Measurements from ENCODE around the gene MTMR12. TPM values are rescaled to one million over a fixed set of nuclear protein-coding genes. Genes with fewer than 3 reads are reported as not detected.

MTMR12 gene
- polyA plus RNA-seq, 1 donor (not counting 4 experiments of a cell fraction or from before 2014, with no cell fraction given), result 17.1 TPM

DNA sequence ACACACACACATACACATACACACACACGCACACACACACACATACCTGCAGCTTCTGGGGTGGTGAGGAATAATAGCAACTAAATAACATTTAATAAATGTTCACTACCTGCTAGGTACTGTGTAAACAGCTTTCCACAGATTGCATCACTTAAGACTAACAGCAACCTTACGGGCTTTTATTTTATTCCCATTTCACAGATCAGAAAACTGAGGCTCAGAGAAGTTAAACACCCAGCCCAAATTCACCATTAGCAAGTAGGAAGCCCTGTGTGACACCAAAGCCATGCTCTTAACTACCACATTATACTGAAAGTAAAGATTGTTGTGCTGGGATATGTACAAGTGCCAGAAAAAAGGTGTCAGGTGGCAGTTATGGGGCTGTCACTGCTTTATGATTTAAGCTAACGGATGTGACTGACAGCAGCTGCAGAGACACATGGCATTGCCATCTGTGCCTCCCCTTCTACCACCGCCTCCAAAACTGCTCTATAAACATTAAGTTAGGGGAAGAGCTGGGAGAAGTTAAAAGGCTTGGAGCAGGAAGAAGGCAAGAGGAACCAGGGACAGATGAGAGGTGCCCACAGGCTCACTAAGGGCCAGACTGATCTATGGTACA is 13.6 kb downstream of the MTMR12 start:
- H3K4me2 ChIP-seq (ENCODE audit: control insufficient read depth, extremely low read depth, insufficient read depth, low read depth, low read length), result no peak overlapping the region
- H3K9me3 ChIP-seq (ENCODE audit: control insufficient read depth, low read depth, low read length), result no peaks in the 10 kb centered on the region
- TF ChIP-seq EZH2 (IDR thresholded peaks at IDR 0.05; ENCODE audit: low read length), result no peak
- TF ChIP-seq, protein P1, sequence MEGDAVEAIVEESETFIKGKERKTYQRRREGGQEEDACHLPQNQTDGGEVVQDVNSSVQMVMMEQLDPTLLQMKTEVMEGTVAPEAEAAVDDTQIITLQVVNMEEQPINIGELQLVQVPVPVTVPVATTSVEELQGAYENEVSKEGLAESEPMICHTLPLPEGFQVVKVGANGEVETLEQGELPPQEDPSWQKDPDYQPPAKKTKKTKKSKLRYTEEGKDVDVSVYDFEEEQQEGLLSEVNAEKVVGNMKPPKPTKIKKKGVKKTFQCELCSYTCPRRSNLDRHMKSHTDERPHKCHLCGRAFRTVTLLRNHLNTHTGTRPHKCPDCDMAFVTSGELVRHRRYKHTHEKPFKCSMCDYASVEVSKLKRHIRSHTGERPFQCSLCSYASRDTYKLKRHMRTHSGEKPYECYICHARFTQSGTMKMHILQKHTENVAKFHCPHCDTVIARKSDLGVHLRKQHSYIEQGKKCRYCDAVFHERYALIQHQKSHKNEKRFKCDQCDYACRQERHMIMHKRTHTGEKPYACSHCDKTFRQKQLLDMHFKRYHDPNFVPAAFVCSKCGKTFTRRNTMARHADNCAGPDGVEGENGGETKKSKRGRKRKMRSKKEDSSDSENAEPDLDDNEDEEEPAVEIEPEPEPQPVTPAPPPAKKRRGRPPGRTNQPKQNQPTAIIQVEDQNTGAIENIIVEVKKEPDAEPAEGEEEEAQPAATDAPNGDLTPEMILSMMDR (optimal IDR thresholded peaks at IDR 0.05 in 1 of 3, IDR thresholded peaks at IDR 0.05 in 1 of 3, conservative IDR thresholded peaks at IDR 0.05 in 1 of 3; ENCODE audit: extremely low read depth in 1 of 3, insufficient read depth in 2 of 3, low read length in 3 of 3), result no peak
- dilution Hi-C loops (cut with MboI; ENCODE audit: extremely low pct_ligation_motif_present, low sequenced_read_pairs), result no loop called here
- H3K9me1 ChIP-seq (ENCODE audit: control insufficient read depth, extremely low read depth, insufficient read depth, low read length), result no peaks in the 10 kb centered on the region
- no peak overlapping the region for H3K27ac ChIP-seq (ENCODE audit: control insufficient read depth, insufficient read depth, low read length)
- DNase-seq (ENCODE audit: low read depth, low spot score) (no peak), FAIRE-seq (no peak)
- H3K4me3 ChIP-seq (ENCODE audit: control insufficient read depth in 2 of 3, extremely low read depth in 1 of 3, insufficient read depth in 2 of 3, low read depth in 1 of 3, low read length in 3 of 3), result no peak overlapping the region
- H3K27me3 ChIP-seq (ENCODE audit: control insufficient read depth, extremely low read depth, insufficient read depth, low read length), result no peaks in the 10 kb centered on the region
- peaks cover 8% of the 10 kb centered on the region for H3K4me1 ChIP-seq (ENCODE audit: control insufficient read depth, extremely low read depth, insufficient read depth, low read length)
- no peaks in the 10 kb centered on the region for H3K36me3 ChIP-seq (ENCODE audit: control insufficient read depth in 2 of 2, extremely low read depth in 1 of 2, insufficient read depth in 2 of 2, low read length in 2 of 2)
- peaks cover 37% of the 10 kb centered on the region for H3K79me2 ChIP-seq (ENCODE audit: control insufficient read depth, insufficient read depth, low read length)
- H2AFZ ChIP-seq (ENCODE audit: control insufficient read depth, low read length), result no peak overlapping the region
- peaks cover 4% of the 10 kb centered on the region for H4K20me1 ChIP-seq (ENCODE audit: control insufficient read depth, extremely low read depth, insufficient read depth, low read length)
- H3K9ac ChIP-seq (ENCODE audit: control insufficient read depth, extremely low read depth, insufficient read depth, low read length), result no peak overlapping the region

GRCh38 chr5:32298059-32298415 is 14.7 kb downstream of the MTMR12 start:
- Histone ChIP-seq H3K9me3 (ENCODE audit: control insufficient read depth, low read depth, low read length) (no peaks in the 10 kb centered on the region), H4K20me1 (ENCODE audit: control insufficient read depth, extremely low read depth, insufficient read depth, low read length) (peaks cover 4% of the 10 kb centered on the region), H3K4me3 (ENCODE audit: control insufficient read depth in 2 of 3, extremely low read depth in 1 of 3, insufficient read depth in 2 of 3, low read depth in 1 of 3, low read length in 3 of 3) (no peak overlapping the region), H2AFZ (ENCODE audit: control insufficient read depth, low read length) (no peak overlapping the region), H3K27ac (ENCODE audit: control insufficient read depth, insufficient read depth, low read length) (no peak overlapping the region), H3K36me3 (ENCODE audit: control insufficient read depth in 2 of 2, extremely low read depth in 1 of 2, insufficient read depth in 2 of 2, low read length in 2 of 2) (peaks cover 0 to 3% of the 10 kb centered on the region in 2 experiments), H3K4me1 (ENCODE audit: control insufficient read depth, extremely low read depth, insufficient read depth, low read length) (peaks cover 8% of the 10 kb centered on the region), H3K27me3 (ENCODE audit: control insufficient read depth, extremely low read depth, insufficient read depth, low read length) (no peaks in the 10 kb centered on the region), H3K79me2 (ENCODE audit: control insufficient read depth, insufficient read depth, low read length) (peaks cover 35% of the 10 kb centered on the region), H3K4me2 (ENCODE audit: control insufficient read depth, extremely low read depth, insufficient read depth, low read depth, low read length) (no peak overlapping the region), H3K9me1 (ENCODE audit: control insufficient read depth, extremely low read depth, insufficient read depth, low read length) (no peaks in the 10 kb centered on the region), H3K9ac (ENCODE audit: control insufficient read depth, extremely low read depth, insufficient read depth, low read length) (no peak overlapping the region)
- FAIRE-seq (no peak), DNase-seq (ENCODE audit: low read depth, low spot score) (no peak)
- dilution Hi-C loops (cut with MboI; ENCODE audit: extremely low pct_ligation_motif_present, low sequenced_read_pairs), result no loop called here
- TF ChIP-seq EZH2 (IDR thresholded peaks at IDR 0.05; ENCODE audit: low read length), result no peak
- TF ChIP-seq, protein P1 (optimal IDR thresholded peaks at IDR 0.05 in 1 of 3, IDR thresholded peaks at IDR 0.05 in 1 of 3, conservative IDR thresholded peaks at IDR 0.05 in 1 of 3; ENCODE audit: extremely low read depth in 1 of 3, insufficient read depth in 2 of 3, low read length in 3 of 3), result no peak
